ENCODE results near the gene PTGES3L.

Gene PTGES3L

DNA sequence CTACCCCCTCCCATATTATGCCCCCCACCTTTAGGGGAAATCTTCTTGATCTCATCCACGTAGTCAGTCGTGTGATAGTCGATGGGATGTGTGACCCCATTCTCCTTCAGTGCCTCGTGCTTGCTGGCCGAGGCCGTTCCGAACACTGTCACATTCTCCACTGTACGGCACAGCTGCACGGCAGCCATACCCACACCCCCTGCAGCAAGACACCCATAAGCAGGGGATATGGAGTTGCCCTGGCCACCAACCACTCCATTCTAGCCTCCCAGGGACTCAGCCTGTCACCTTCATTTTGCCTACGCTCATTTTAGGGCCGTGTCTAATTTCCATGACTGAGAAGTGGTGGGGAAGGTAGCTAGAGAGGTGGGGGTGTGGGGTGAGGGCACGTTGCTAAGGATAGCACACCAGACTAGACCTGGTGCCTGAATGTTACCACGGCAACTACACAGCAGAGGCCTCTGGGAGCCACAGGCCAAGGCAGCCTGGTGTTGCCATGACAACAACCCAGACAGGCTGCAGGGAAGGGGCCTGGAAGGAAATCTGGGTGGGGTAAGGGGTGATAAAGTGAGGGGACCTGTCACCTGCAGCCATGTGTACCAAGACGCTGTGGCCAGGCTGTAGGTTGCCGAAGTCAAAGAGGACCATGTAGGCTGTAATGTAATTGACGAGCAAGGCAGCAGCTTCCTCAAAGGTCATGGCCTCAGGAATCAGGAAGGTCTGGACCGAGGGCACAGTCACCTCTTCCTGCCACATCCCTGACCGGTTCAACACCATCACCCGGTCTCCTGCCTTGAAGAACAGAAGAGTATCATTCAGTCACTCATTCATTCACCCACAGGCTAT, 38.4 kb upstream of the PTGES3L start:
- TF ChIP-seq YY1 (IDR thresholded peaks at IDR 0.05; ENCODE audit: insufficient read depth, insufficient read length) (no peak), SUZ12 (IDR thresholded peaks at IDR 0.05; ENCODE audit: extremely low read depth, insufficient read depth, insufficient read length) (no peak), ZNF274 (IDR thresholded peaks at IDR 0.05; ENCODE audit: low read depth, low read length) (no peak)
- Histone ChIP-seq H3K9me3 (ENCODE audit: insufficient read depth, low read length) (no peaks in the 10 kb centered on the region), H3K4me3 (ENCODE audit: insufficient read length, low read depth) (no peak overlapping the region), H3K36me3 (ENCODE audit: insufficient read depth, insufficient read length, low read length) (peaks cover 57% of the 10 kb centered on the region), H3K4me1 (ENCODE audit: insufficient read depth, insufficient read length) (peaks cover 28% of the 10 kb centered on the region), H3K9ac (ENCODE audit: insufficient read length, low read depth) (no peak overlapping the region), H3K27me3 (ENCODE audit: insufficient read depth, insufficient read length) (no peaks in the 10 kb centered on the region)
- DNase-seq (ENCODE audit: low read depth, low spot score): no peak

GRCh38 chr17:43016216-43016615, 36.3 kb upstream of the PTGES3L start:
- Histone ChIP-seq H3K27me3 (ENCODE audit: insufficient read depth, insufficient read length) (no peaks in the 10 kb centered on the region), H3K9me3 (ENCODE audit: insufficient read depth, low read length) (no peaks in the 10 kb centered on the region), H3K4me1 (ENCODE audit: insufficient read depth, insufficient read length) (peaks cover 37% of the 10 kb centered on the region), H3K36me3 (ENCODE audit: insufficient read depth, insufficient read length, low read length) (peaks cover 61% of the 10 kb centered on the region), H3K9ac (ENCODE audit: insufficient read length, low read depth) (no peak overlapping the region), H3K4me3 (ENCODE audit: insufficient read length, low read depth) (no peak overlapping the region)
- TF ChIP-seq SUZ12 (IDR thresholded peaks at IDR 0.05; ENCODE audit: extremely low read depth, insufficient read depth, insufficient read length) (no peak), YY1 (IDR thresholded peaks at IDR 0.05; ENCODE audit: insufficient read depth, insufficient read length) (no peak), ZNF274 (IDR thresholded peaks at IDR 0.05; ENCODE audit: low read depth, low read length) (no peak)
- DNase-seq (ENCODE audit: low read depth, low spot score): no peak

GRCh38 chr17:43015579-43015978, 35.7 kb upstream of the PTGES3L start:
- no peak for TF ChIP-seq YY1 (IDR thresholded peaks at IDR 0.05; ENCODE audit: insufficient read depth, insufficient read length)
- TF ChIP-seq SUZ12 (IDR thresholded peaks at IDR 0.05; ENCODE audit: extremely low read depth, insufficient read depth, insufficient read length): no peak
- no peak for TF ChIP-seq ZNF274 (IDR thresholded peaks at IDR 0.05; ENCODE audit: low read depth, low read length)
- no peak for DNase-seq (ENCODE audit: low read depth, low spot score)
- H3K4me1 ChIP-seq (ENCODE audit: insufficient read depth, insufficient read length): peaks cover 37% of the 10 kb centered on the region
- no peaks in the 10 kb centered on the region for H3K9me3 ChIP-seq (ENCODE audit: insufficient read depth, low read length)
- H3K4me3 ChIP-seq (ENCODE audit: insufficient read length, low read depth): no peak overlapping the region
- H3K27me3 ChIP-seq (ENCODE audit: insufficient read depth, insufficient read length): no peaks in the 10 kb centered on the region
- H3K9ac ChIP-seq (ENCODE audit: insufficient read length, low read depth): no peak overlapping the region
- H3K36me3 ChIP-seq (ENCODE audit: insufficient read depth, insufficient read length, low read length): peaks cover 61% of the 10 kb centered on the region

DNA sequence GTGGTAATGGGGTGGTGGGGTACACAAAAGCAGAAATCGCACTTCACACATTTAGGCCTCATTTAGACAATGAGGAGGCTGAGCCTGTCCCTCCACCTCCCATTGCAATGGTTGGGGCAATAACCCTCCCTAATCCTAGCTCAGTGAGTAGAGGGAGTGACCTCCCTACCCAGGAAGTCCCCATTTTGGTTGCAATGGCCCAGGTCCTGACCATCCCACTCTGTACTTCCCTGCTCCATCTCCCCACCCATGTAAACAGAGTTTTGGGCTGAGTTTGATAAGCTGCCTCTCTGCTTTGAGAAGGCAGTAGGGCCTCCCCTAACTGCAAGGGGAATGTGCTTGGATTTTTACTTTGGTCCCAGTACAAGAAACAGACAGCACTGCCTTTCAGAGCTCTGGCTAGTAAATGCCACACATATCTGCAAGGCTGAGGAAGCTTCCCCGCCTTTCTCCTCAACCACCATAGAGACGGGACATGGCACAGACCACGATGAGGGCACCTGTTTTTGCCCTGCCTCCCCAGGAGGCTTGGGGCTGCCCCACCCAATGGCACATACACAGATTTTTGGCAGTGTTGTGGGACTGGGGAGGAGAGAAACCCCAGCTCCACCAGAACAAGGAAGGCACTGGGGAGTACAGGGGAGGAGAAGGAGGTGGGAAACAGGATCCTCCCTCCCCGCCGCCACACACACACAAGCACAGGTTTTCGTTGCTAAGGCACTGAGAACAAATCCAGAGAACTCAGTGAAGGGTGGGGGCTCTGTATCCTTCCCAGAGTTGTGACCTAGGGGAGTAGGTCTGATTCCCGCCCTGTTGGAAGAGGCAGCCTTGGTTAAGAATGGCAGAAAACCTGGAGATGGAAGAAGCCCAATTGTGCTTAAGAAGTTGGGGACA, 35.0 kb upstream of the PTGES3L start:
- TF ChIP-seq ZNF274 (IDR thresholded peaks at IDR 0.05; ENCODE audit: low read depth, low read length) (no peak), YY1 (IDR thresholded peaks at IDR 0.05; ENCODE audit: insufficient read depth, insufficient read length) (no peak), SUZ12 (IDR thresholded peaks at IDR 0.05; ENCODE audit: extremely low read depth, insufficient read depth, insufficient read length) (no peak)
- peaks cover 59% of the 10 kb centered on the region for H3K36me3 ChIP-seq (ENCODE audit: insufficient read depth, insufficient read length, low read length)
- no peak for DNase-seq (ENCODE audit: low read depth, low spot score)

GRCh38 chr17:43014020-43014648, 34.3 kb upstream of the PTGES3L start:
- H3K4me1 ChIP-seq (ENCODE audit: insufficient read depth, insufficient read length): peaks cover 28% of the 10 kb centered on the region
- H3K27me3 ChIP-seq (ENCODE audit: insufficient read depth, insufficient read length): no peaks in the 10 kb centered on the region
- TF ChIP-seq YY1 (IDR thresholded peaks at IDR 0.05; ENCODE audit: insufficient read depth, insufficient read length): no peak
- TF ChIP-seq SUZ12 (IDR thresholded peaks at IDR 0.05; ENCODE audit: extremely low read depth, insufficient read depth, insufficient read length): no peak
- no peak for TF ChIP-seq ZNF274 (IDR thresholded peaks at IDR 0.05; ENCODE audit: low read depth, low read length)
- no peak overlapping the region for H3K9ac ChIP-seq (ENCODE audit: insufficient read length, low read depth)
- H3K36me3 ChIP-seq (ENCODE audit: insufficient read depth, insufficient read length, low read length): peaks cover 53% of the 10 kb centered on the region
- no peaks in the 10 kb centered on the region for H3K9me3 ChIP-seq (ENCODE audit: insufficient read depth, low read length)
- no peak overlapping the region for H3K4me3 ChIP-seq (ENCODE audit: insufficient read length, low read depth)
- DNase-seq (ENCODE audit: low read depth, low spot score): no peak

More for the DNA sequence above, 35.0 kb upstream of the PTGES3L start:
- Histone ChIP-seq H3K4me1 (ENCODE audit: insufficient read depth, insufficient read length) (peaks cover 34% of the 10 kb centered on the region), H3K9ac (ENCODE audit: insufficient read length, low read depth) (no peak overlapping the region), H3K9me3 (ENCODE audit: insufficient read depth, low read length) (no peaks in the 10 kb centered on the region), H3K4me3 (ENCODE audit: insufficient read length, low read depth) (no peak overlapping the region), H3K27me3 (ENCODE audit: insufficient read depth, insufficient read length) (no peaks in the 10 kb centered on the region)

GRCh38 chr17:43013296-43013695, 33.4 kb upstream of the PTGES3L start:
- no peak for TF ChIP-seq ZNF274 (IDR thresholded peaks at IDR 0.05; ENCODE audit: low read depth, low read length)
- TF ChIP-seq SUZ12 (IDR thresholded peaks at IDR 0.05; ENCODE audit: extremely low read depth, insufficient read depth, insufficient read length): no peak
- no peak for TF ChIP-seq YY1 (IDR thresholded peaks at IDR 0.05; ENCODE audit: insufficient read depth, insufficient read length)

More at GRCh38 chr17:43013296-43013695, 33.4 kb upstream of the PTGES3L start:
- Histone ChIP-seq H3K27me3 (ENCODE audit: insufficient read depth, insufficient read length) (no peaks in the 10 kb centered on the region), H3K4me3 (ENCODE audit: insufficient read length, low read depth) (no peak overlapping the region), H3K36me3 (ENCODE audit: insufficient read depth, insufficient read length, low read length) (peaks cover 50% of the 10 kb centered on the region), H3K9me3 (ENCODE audit: insufficient read depth, low read length) (no peaks in the 10 kb centered on the region), H3K9ac (ENCODE audit: insufficient read length, low read depth) (no peak overlapping the region), H3K4me1 (ENCODE audit: insufficient read depth, insufficient read length) (peaks cover 24% of the 10 kb centered on the region)
- no peak for DNase-seq (ENCODE audit: low read depth, low spot score)

All from NT2/D1 (cell line).